ENCODE measurements around the gene NSUN6. TPM values are rescaled to one million over a fixed set of nuclear protein-coding genes. Genes with fewer than 3 reads are reported as not detected.
A peak's percentile ranks its signal among the peaks of the same experiment; 100 is the strongest.

The NSUN6 gene
- total RNA-seq, 1 experiment from 2014 or later = 6.0 TPM

- Histone ChIP-seq H3K27me3 (ENCODE audit: low read length) (no peaks in the 10 kb centered on the region), H4K20me1 (ENCODE audit: low read length) (no peaks in the 10 kb centered on the region), H3K9me3 (ENCODE audit: low read length) (no peaks in the 10 kb centered on the region), H3K36me3 (ENCODE audit: low read depth, low read length) (no peaks in the 10 kb centered on the region), H3K4me3 (ENCODE audit: low read length) (no peak overlapping the region), H3K9me2 (replicated peaks; ENCODE audit: low read length) (no peaks in the 10 kb centered on the region), H3K79me2 (ENCODE audit: low read length) (no peaks in the 10 kb centered on the region), H3K27ac (ENCODE audit: low read length) (no peak overlapping the region), H3K4me1 (ENCODE audit: insufficient read depth, low read length) (0 out of 2 replicates have a peak, but pooled peaks cover 8% of the 10 kb centered on the region), H3K4me2 (ENCODE audit: low read length) (no peak overlapping the region), H3F3A (ENCODE audit: low read length, unreplicated experiment) (no peaks in the 10 kb centered on the region), H3K9ac (ENCODE audit: low read length) (no peak overlapping the region), H2AFZ (ENCODE audit: low read length) (no peak overlapping the region)
- DNase-seq (no peak), ATAC-seq (no peak)
- intact Hi-C loops (cut with micrococcal nuclease) = no loop called here
- BruUV-seq (replicated peaks) = no TSS peak
- CTCF ChIA-PET = no interaction called here
- no peak for TF ChIP-seq CTCF (conservative IDR thresholded peaks at IDR 0.05; ENCODE audit: low read depth, low read length)
- TF ChIP-seq EZH2 (IDR thresholded peaks at IDR 0.05; ENCODE audit: low read length, unreplicated experiment) = no peak
- no peak for TF ChIP-seq EZH2phosphoT487 (IDR thresholded peaks at IDR 0.05; ENCODE audit: borderline replicate concordance, low read length)
- POLR2A ChIA-PET (ENCODE audit: unreplicated experiment) = no interaction called here
These were observed 150.8 kb downstream of the NSUN6 start for GRCh38 chr10:18500576-18500975.

DNA sequence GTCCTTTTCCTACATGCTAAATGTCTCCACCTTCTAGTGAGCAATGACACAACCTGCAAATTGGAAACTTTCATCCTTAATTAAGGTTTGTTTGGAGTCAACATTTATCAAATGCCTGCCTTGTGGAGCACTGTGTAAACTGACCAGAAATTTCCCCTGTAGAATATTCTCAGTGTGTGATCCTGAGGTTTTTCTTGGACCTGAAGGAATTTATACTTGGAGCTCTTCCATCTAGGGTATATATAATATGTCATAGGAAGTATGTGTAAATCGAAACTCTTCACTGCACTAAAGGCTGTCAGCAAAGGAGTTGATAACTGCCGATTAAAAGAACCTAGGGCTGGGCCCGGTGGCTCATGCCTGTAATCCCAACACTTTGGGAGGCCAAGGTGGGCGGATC, 152.4 kb downstream of the NSUN6 start:
- DNase-seq (peak; percentile 4), ATAC-seq (no peak)
- no peaks in the 10 kb centered on the region for H3F3A ChIP-seq (ENCODE audit: low read length, unreplicated experiment)
- no peaks in the 10 kb centered on the region for H4K20me1 ChIP-seq (ENCODE audit: low read length)
- 0 out of 2 replicates have a peak, but pooled peaks cover 8% of the 10 kb centered on the region for H3K4me1 ChIP-seq (ENCODE audit: insufficient read depth, low read length)
- no peak overlapping the region for H3K4me2 ChIP-seq (ENCODE audit: low read length)
- CTCF ChIA-PET = no interaction called here
- no peaks in the 10 kb centered on the region for H3K9me2 ChIP-seq (replicated peaks; ENCODE audit: low read length)
- no peak overlapping the region for H3K9ac ChIP-seq (ENCODE audit: low read length)
- POLR2A ChIA-PET (ENCODE audit: unreplicated experiment) = no interaction called here
- H3K79me2 ChIP-seq (ENCODE audit: low read length) = no peaks in the 10 kb centered on the region
- no TSS peak for BruUV-seq (replicated peaks)
- no peaks in the 10 kb centered on the region for H3K27me3 ChIP-seq (ENCODE audit: low read length)
- no peak overlapping the region for H3K4me3 ChIP-seq (ENCODE audit: low read length)
- TF ChIP-seq EZH2 (IDR thresholded peaks at IDR 0.05; ENCODE audit: low read length, unreplicated experiment) (no peak), EZH2phosphoT487 (IDR thresholded peaks at IDR 0.05; ENCODE audit: borderline replicate concordance, low read length) (no peak), CTCF (conservative IDR thresholded peaks at IDR 0.05; ENCODE audit: low read depth, low read length) (no peak)
- intact Hi-C loops (cut with micrococcal nuclease) = no loop called here
- no peak overlapping the region for H2AFZ ChIP-seq (ENCODE audit: low read length)
- no peaks in the 10 kb centered on the region for H3K36me3 ChIP-seq (ENCODE audit: low read depth, low read length)
- H3K9me3 ChIP-seq (ENCODE audit: low read length) = no peaks in the 10 kb centered on the region
- no peak overlapping the region for H3K27ac ChIP-seq (ENCODE audit: low read length)

GRCh38 chr10:18497806-18498369, 153.5 kb downstream of the NSUN6 start:
- DNase-seq (no peak), ATAC-seq (no peak)
- Histone ChIP-seq H2AFZ (ENCODE audit: low read length) (no peak overlapping the region), H3K4me3 (ENCODE audit: low read length) (no peak overlapping the region), H3K9me3 (ENCODE audit: low read length) (no peaks in the 10 kb centered on the region), H3K9me2 (replicated peaks; ENCODE audit: low read length) (no peaks in the 10 kb centered on the region), H3K27ac (ENCODE audit: low read length) (no peak overlapping the region), H3K27me3 (ENCODE audit: low read length) (no peaks in the 10 kb centered on the region), H4K20me1 (ENCODE audit: low read length) (no peaks in the 10 kb centered on the region), H3K4me2 (ENCODE audit: low read length) (no peak overlapping the region), H3K4me1 (ENCODE audit: insufficient read depth, low read length) (0 out of 2 replicates have a peak, but pooled peaks cover 8% of the 10 kb centered on the region), H3K9ac (ENCODE audit: low read length) (no peak overlapping the region), H3K36me3 (ENCODE audit: low read depth, low read length) (no peaks in the 10 kb centered on the region), H3F3A (ENCODE audit: low read length, unreplicated experiment) (no peaks in the 10 kb centered on the region), H3K79me2 (ENCODE audit: low read length) (no peaks in the 10 kb centered on the region)
- TF ChIP-seq EZH2phosphoT487 (IDR thresholded peaks at IDR 0.05; ENCODE audit: borderline replicate concordance, low read length) = no peak
- no peak for TF ChIP-seq EZH2 (IDR thresholded peaks at IDR 0.05; ENCODE audit: low read length, unreplicated experiment)
- no peak for TF ChIP-seq CTCF (conservative IDR thresholded peaks at IDR 0.05; ENCODE audit: low read depth, low read length)
- no TSS peak for BruUV-seq (replicated peaks)
- POLR2A ChIA-PET (ENCODE audit: unreplicated experiment) = no interaction called here
- CTCF ChIA-PET = no interaction called here
- intact Hi-C loops (cut with micrococcal nuclease) = no loop called here
